Measurements from ENCODE around the gene TUBA4B. TPM values are rescaled to one million over a fixed set of nuclear protein-coding genes. Genes with fewer than 3 reads are reported as not detected.
"Not testable (repeated sequence)": the region's sequence is repeated elsewhere in the genome, so short reads cannot be mapped to it uniquely, and the experiment has no call there.

Gene TUBA4B
- total RNA-seq, 1 donor: not detected

DNA sequence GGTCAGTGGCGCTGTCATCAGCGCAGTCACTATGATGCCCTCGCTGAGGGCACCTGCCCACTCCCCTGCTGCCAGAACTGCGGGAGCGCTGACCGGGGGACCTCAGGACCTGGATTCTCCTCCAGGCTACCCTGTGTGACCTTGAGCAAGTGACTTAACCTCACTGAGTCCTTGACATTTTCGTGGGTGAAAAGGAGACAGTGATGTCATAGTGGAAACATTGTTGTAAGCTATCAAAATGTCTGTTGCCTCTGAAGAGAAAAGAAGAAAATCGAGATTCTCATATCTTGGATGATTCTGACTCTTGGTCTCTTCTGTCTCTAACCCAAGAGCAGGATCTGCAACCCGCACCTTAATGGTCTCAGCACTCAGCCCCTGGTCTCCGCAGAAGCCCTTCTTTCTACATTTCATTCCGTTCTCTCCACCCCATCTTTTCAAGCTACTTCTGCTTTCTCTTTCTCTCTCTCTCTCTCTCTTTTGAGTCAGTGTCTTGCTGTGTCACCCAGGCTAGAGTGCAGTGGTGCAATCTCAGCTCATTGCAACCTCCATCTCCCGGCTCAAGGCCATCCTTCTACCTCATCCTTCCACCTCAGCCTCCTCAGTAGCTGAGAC is 1.7 kb downstream of the TUBA4B start:
- peak overlapping the region; percentile 70 for H3K4me3 ChIP-seq (ENCODE audit: low read depth, low read length)
- DNase-seq (ENCODE audit: low read depth): peak; percentile 16
- no peak for TF ChIP-seq CTCF (IDR thresholded peaks at IDR 0.05; ENCODE audit: insufficient read depth, low read length)

- not testable (repeated sequence) for H3K4me3 ChIP-seq (ENCODE audit: low read depth, low read length); DNase-seq (ENCODE audit: low read depth)
Observed at GRCh38 chr2:219258942-219259341, 5.9 kb downstream of the TUBA4B start.

DNA sequence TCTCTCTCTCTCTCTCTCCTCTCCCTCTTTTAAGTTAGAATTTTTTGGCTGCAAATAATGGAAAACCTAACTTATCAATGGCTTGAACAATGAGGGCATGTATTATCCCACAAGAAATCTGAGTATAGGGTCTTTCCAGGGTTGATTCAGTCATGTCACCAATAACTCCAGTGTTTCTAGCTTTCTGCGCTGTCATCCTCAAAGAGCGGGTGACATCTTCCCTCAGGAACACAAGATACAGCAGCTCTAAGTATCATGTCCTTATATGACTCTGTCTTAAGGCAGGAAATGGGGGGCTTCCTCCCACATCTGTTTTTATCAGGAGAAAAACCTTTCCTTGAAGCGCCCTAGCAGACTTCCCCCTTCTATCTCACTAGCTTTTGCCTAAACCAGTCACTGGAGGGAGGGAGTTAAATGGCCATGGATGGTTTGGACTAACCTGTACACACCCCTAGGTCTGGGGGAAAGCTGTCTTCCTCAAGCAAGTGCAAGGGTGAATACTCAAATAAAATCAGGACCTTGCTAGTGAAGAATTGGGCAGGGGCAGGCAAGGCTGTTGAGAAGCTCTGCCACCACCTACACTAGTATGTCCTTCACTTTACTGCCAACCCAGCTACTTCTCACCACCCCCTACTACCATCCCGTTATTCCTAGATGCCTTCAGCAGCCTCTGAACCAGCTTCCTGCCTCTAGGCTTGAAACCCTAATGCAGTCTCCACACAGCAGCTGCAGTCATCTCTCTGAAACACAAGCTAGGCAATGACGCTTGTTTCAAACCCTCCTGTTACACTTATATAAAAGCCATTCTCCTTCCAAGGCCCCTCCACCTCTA is 8.2 kb downstream of the TUBA4B start:
- no peak for DNase-seq (ENCODE audit: low read depth)
- TF ChIP-seq CTCF (IDR thresholded peaks at IDR 0.05; ENCODE audit: insufficient read depth, low read length): no peak

GRCh38 chr2:219266232-219266631 is 13.2 kb downstream of the TUBA4B start:
- no peak for TF ChIP-seq CTCF (IDR thresholded peaks at IDR 0.05; ENCODE audit: insufficient read depth, low read length)
- no peak for DNase-seq (ENCODE audit: low read depth)
- no peak overlapping the region for H3K4me3 ChIP-seq (ENCODE audit: low read depth, low read length)

More for the DNA sequence above, 8.2 kb downstream of the TUBA4B start:
- no peak overlapping the region for H3K4me3 ChIP-seq (ENCODE audit: low read depth, low read length)

DNA sequence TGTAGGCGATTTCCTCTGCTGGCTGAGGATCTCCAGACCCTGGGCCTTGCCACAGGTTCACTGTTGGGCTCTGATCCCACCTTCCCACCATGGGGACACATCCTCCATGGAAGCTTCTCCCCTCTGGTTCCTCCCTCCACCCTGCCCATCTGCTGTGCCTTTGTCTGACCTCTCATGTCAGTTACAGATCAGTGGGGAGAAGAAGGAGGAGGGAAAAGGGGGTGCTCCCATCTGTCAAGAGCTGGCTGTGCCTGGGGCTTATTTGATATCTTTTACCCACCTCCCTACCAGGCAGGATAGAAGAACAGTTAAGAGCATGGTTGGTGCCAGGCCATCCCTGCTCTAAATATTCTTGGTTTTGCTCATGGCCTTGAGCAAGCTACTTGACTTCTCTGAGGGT is 13.8 kb downstream of the TUBA4B start:
- no peak for TF ChIP-seq CTCF (IDR thresholded peaks at IDR 0.05; ENCODE audit: insufficient read depth, low read length)
- H3K4me3 ChIP-seq (ENCODE audit: low read depth, low read length): no peak overlapping the region
- no peak for DNase-seq (ENCODE audit: low read depth)

DNA sequence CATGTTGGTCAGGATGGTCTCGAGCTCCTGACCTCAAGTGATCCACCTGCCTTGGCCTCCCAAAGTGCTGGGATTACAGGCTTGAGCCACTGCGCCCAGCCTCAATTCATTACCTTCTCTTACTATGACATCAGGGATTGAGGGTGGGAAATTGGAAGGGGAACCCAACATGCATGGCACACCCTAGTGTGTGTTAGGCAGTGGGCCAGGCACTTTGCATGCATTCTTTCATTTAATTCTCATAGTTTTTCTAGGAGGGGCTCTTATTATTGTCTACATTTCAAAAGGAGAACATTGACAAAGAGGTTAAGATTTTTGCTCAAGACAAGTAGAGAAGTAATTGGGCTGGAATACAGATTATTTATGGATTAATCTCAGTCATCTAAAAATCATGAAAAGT is 15.3 kb downstream of the TUBA4B start:
- DNase-seq (ENCODE audit: low read depth): no peak
- no peak overlapping the region for H3K4me3 ChIP-seq (ENCODE audit: low read depth, low read length)
- no peak for TF ChIP-seq CTCF (IDR thresholded peaks at IDR 0.05; ENCODE audit: insufficient read depth, low read length)

DNA sequence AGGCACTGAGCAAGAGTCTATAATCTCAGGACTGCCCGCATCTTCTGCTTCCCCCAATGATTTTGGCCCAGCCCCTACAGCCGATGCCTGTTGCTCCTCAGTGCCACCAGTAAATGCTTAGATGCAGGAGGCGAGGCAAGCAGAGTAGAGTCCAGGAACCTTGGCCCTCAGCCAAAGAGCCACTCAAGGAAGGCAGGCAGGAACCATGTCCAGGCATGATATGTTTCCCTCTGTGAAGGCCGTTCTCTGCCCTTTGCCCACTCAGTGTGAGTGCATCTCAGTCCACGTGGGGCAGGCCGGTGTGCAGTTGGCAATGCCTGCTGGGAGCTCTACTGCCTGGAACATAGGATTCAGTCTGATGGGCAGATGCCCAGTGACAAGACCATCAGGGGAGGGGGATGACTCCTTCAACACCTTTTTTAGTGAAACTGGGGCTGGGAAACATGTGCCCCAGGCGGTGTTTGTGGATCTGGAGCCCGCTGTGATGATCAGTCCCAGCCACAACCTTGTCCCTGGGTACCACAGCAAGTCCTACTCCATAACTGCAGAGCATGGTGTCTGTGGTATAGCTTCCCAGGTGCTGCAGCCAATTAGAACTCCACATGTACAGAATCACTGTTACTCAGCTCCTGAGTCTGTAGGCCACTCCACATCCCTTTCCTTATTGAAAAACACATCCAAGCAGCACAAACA is 16.5 kb downstream of the TUBA4B start:
- TF ChIP-seq CTCF (IDR thresholded peaks at IDR 0.05; ENCODE audit: insufficient read depth, low read length): no peak
- no peak for DNase-seq (ENCODE audit: low read depth)

More for the DNA sequence above, 16.5 kb downstream of the TUBA4B start:
- no peak overlapping the region for H3K4me3 ChIP-seq (ENCODE audit: low read depth, low read length)

Data from fibroblast of the aortic adventitia (primary cell).